HCT116 (cell line): Measurements from ENCODE around the gene TUBA4A. TPM values are rescaled to one million over a fixed set of nuclear protein-coding genes. Genes with fewer than 3 reads are reported as not detected.
A peak's percentile ranks its signal among the peaks of the same experiment; 100 is the strongest.

Source experiments
- ATAC-seq: fragments of 200-7000 bp; cut with Tn5 transposase; 2 replicates; pipeline ENCODE4 v1.9.1; 2020; ENCODE audit warnings: mild to moderate bottlenecking, moderate library complexity
- BruUV-seq: library from RNA; stranded (reverse); fragments of 400-500 nt; replicated peaks from 2 replicates; lab custom pipeline; 2021; lab: Mats Ljungman, UMichigan
- CTCF ChIA-PET: fragments of 300-600 bp; sonication (Branson Sonifier 250); formaldehyde crosslinking; loops from one replicate; lab custom pipeline; 2021; ENCODE audit warnings: antibody characterized with exemption; lab: Charles Lee
- POLR2A ChIA-PET: fragments of 300-600, 350-600 bp; sonication (Branson Sonifier 250); formaldehyde crosslinking; loops from one replicate; lab custom pipeline; 2021; ENCODE audit warnings: antibody characterized with exemption; lab: Charles Lee
- RAD21 ChIA-PET, 2 experiments: fragments of 300-600 bp; sonication (Branson Sonifier 250); formaldehyde crosslinking; loops; one replicate each; lab custom pipeline; 2023; ENCODE audit warnings: low total read pairs in 2 of 2; ENCODE audit not compliant: uncharacterized antibody in 2 of 2, unreplicated experiment in 2 of 2, low non-redundant PET in 1 of 2; lab: Charles Lee
- DNase-seq: peaks from one replicate; pipeline ENCODE4 v3.0.0-alpha.2; 2010; ENCODE audit warnings: low read depth, low spot score
- H2AFZ ChIP-seq: fragments of 200-600 bp; shearing (Covaris generic), sonication (generic); 2 replicates; pipeline ENCODE4 v1.6.1; 2017; ENCODE audit warnings: low read depth, mixed run types, mixed read lengths, antibody characterized with exemption, low read length; ENCODE audit not compliant: poor library complexity, severe bottlenecking
- H3K27ac ChIP-seq: 2 replicates; pipeline ENCODE4 v1.5.1; 2012; ENCODE audit warnings: low read depth, low read length
- H3K27me3 ChIP-seq: fragments of 200-600 bp; sonication (generic); 2 replicates; pipeline ENCODE4 v1.6.1; 2016; ENCODE audit warnings: mixed run types, low read length, mixed read lengths; ENCODE audit not compliant: insufficient read depth
- H3K36me3 ChIP-seq, 2 experiments: fragments of 200-500 bp in 1 of 2; fragments of 200-600 bp in 1 of 2; sonication (Bioruptor generic) in 1 of 2; sonication (generic) in 1 of 2; 2 replicates each; pipeline versions ENCODE4 v1.5.1 to v1.6.1; 2014 to 2016; ENCODE audit warnings: low read length in 2 of 2, inconsistent platforms in 1 of 2, mixed read lengths in 1 of 2, mixed run types in 1 of 2; ENCODE audit not compliant: insufficient read depth in 2 of 2, control insufficient read depth in 1 of 2
- H3K4me1 ChIP-seq, 2 experiments: fragments of 200-600 bp in 1 of 2; sonication (generic) in 1 of 2; 2 replicates each; pipeline versions ENCODE4 v1.5.1 to v1.6.1; 2012 to 2017; ENCODE audit warnings: low read length in 2 of 2, inconsistent platforms in 1 of 2, mild to moderate bottlenecking in 1 of 2, mixed read lengths in 1 of 2, mixed run types in 1 of 2, moderate library complexity in 1 of 2; ENCODE audit not compliant: insufficient read depth in 2 of 2, control insufficient read depth in 1 of 2
- H3K4me2 ChIP-seq: fragments of 200-600 bp; sonication (generic); 2 replicates; pipeline ENCODE4 v1.6.1; 2017; ENCODE audit warnings: mixed run types, low read length, mixed read lengths
- H3K4me3 ChIP-seq, 2 experiments: fragments of 200-600 bp in 1 of 2; sonication (generic) in 1 of 2; replicated peaks in 1 of 2; 2 replicates each; pipeline ENCODE4 v1.5.1; 2011 to 2016; ENCODE audit warnings: low read length in 2 of 2, control low read depth in 1 of 2, low read depth in 1 of 2, mild to moderate bottlenecking in 1 of 2, mixed read lengths in 1 of 2, mixed run types in 1 of 2
- H3K79me2 ChIP-seq: fragments of 200-600 bp; sonication (generic); 2 replicates; pipeline ENCODE4 v1.6.1; 2017; ENCODE audit warnings: mild to moderate bottlenecking, mixed run types, low read length, moderate library complexity, mixed read lengths; ENCODE audit not compliant: insufficient read depth
- H3K9ac ChIP-seq: fragments of 200-600 bp; sonication (generic); 2 replicates; pipeline ENCODE4 v1.6.1; 2016; ENCODE audit warnings: low read length, mixed read lengths
- H3K9me2 ChIP-seq: fragments of 200-600 bp; sonication (generic), shearing (Covaris generic); 2 replicates; pipeline ENCODE4 v1.6.1; 2017; ENCODE audit warnings: mixed run types, mild to moderate bottlenecking, moderate library complexity; ENCODE audit not compliant: insufficient read depth
- H3K9me3 ChIP-seq, 2 experiments: fragments of 200-500 bp in 1 of 2; fragments of 200-600 bp in 1 of 2; sonication (Bioruptor generic) in 1 of 2; sonication (generic) in 1 of 2; 2 replicates each; pipeline ENCODE4 v1.6.1; 2014 to 2017; ENCODE audit warnings: low read length in 2 of 2, mixed read lengths in 2 of 2, inconsistent platforms in 1 of 2, low read depth in 1 of 2, mild to moderate bottlenecking in 1 of 2, mixed run types in 1 of 2, moderate library complexity in 1 of 2; ENCODE audit not compliant: control insufficient read depth in 1 of 2, insufficient read depth in 1 of 2
- H4K20me1 ChIP-seq: fragments of 200-600 bp; sonication (generic), shearing (Covaris generic); 2 replicates; pipeline ENCODE4 v1.6.1; 2017; ENCODE audit warnings: mixed run types, mild to moderate bottlenecking, moderate library complexity; ENCODE audit not compliant: insufficient read depth
- ATF3 ChIP-seq: IDR thresholded peaks from 2 replicates; pipeline ENCODE4 v1.6.1; 2012
- CEBPB ChIP-seq: IDR thresholded peaks from 2 replicates; pipeline ENCODE4 v1.6.1; 2012; ENCODE audit warnings: low read depth
- CTCF ChIP-seq, 3 experiments: fragments of 200-600 bp in 1 of 3; sonication (generic) in 1 of 3; IDR thresholded peaks in 2 of 3; conservative IDR thresholded peaks in 1 of 3; 2 replicates each; pipeline ENCODE4 v1.5.1; 2012 to 2017; ENCODE audit warnings: low read depth in 2 of 3, low read length in 2 of 3, antibody characterized with exemption in 1 of 3, borderline replicate concordance in 1 of 3, control low read depth in 1 of 3, mild to moderate bottlenecking in 1 of 3, mixed read lengths in 1 of 3, mixed run types in 1 of 3, moderate library complexity in 1 of 3; ENCODE audit not compliant: insufficient read depth in 1 of 3
- ELF1 ChIP-seq: IDR thresholded peaks from 2 replicates; pipeline ENCODE4 v1.6.1; 2012; ENCODE audit warnings: low read depth, borderline replicate concordance
- EZH2phosphoT487 ChIP-seq: fragments of 200-600 bp; IDR thresholded peaks from 2 replicates; pipeline ENCODE4 v1.6.1; 2018; ENCODE audit warnings: antibody characterized with exemption, borderline replicate concordance
- POLR2AphosphoS5 ChIP-seq: IDR thresholded peaks from 2 replicates; pipeline ENCODE4 v1.6.1; 2011; ENCODE audit warnings: mild to moderate bottlenecking, low read depth, low read length, moderate library complexity
- RAD21 ChIP-seq: IDR thresholded peaks from 2 replicates; pipeline ENCODE4 v1.6.1; 2012; ENCODE audit warnings: low read depth, mild to moderate bottlenecking
- REST ChIP-seq: IDR thresholded peaks from 2 replicates; pipeline ENCODE4 v1.6.1; 2012; ENCODE audit warnings: low read depth
- SIN3A ChIP-seq: IDR thresholded peaks from 2 replicates; pipeline ENCODE4 v1.6.1; 2012; ENCODE audit warnings: low read depth
- intact Hi-C: fragments of 100-400 bp; cut with micrococcal nuclease; formaldehyde crosslinking; loops from 2 replicates; pipeline ENCODE4 v1.10.0; 2022
- total RNA-seq: library from RNA; stranded (reverse); gene quantifications from one replicate; pipeline ENCODE4 v1.2.1, GENCODE V29; 2021; ENCODE audit not compliant: unreplicated experiment

The TUBA4A gene
- total RNA-seq, 1 experiment from 2014 or later, result 32.7 TPM

GRCh38 chr2:219249203-219249980 is 4.3 kb downstream of the TUBA4A start:
- POLR2A ChIA-PET, result interaction anchor here (1.2 to 1.8 kb wide), 8 partner anchors 20 to 45 kb away, joined by 3 to 8 read pairs (median 4); partner anchors contain the start of genes ANKZF1, ATG9A, DNAJB2 and ZFAND2B
- DNase-seq (no peak), ATAC-seq (no peak)
- Histone ChIP-seq H4K20me1 (no peaks in the 10 kb centered on the region), H3K27ac (peak overlapping the region; percentile 63), H3K9ac (peak overlapping the region; percentile 38), H3K79me2 (peaks cover 35% of the 10 kb centered on the region; the same call in 1 of the 2 replicates), H3K9me2 (no peaks in the 10 kb centered on the region), H3K9me3 (no peaks in the 10 kb centered on the region), H3K36me3 (peaks cover 3 to 5% of the 10 kb centered on the region in 2 experiments; a peak in 2 of 4 replicates), H3K4me1 (peaks cover 35 to 70% of the 10 kb centered on the region in 2 experiments), H3K27me3 (no peaks in the 10 kb centered on the region), H2AFZ (no peak overlapping the region), H3K4me3 (peak overlapping the region in 1 of 2 experiments; percentile 27; a peak in 2 of 4 replicates), H3K4me2 (peak overlapping the region; percentile 69)
- RAD21 ChIA-PET, result interaction anchor here in 1 of 2 experiments (1.1 kb wide), 1 partner anchor 25 kb away, joined by 3 read pairs; no protein-coding TSS in a partner anchor
- intact Hi-C loops, result no loop called here
- no TSS peak for BruUV-seq
- TF ChIP-seq SIN3A, result no peak
- TF ChIP-seq ATF3, result no peak
- TF ChIP-seq CEBPB, result no peak
- no peak for TF ChIP-seq ELF1
- TF ChIP-seq EZH2phosphoT487, result no peak
- no peak for TF ChIP-seq REST
- no peak; the same call in none of the 2 replicates for TF ChIP-seq POLR2AphosphoS5
- no peak for TF ChIP-seq RAD21
- TF ChIP-seq CTCF (IDR thresholded peaks at IDR 0.05 in 2 of 3, conservative IDR thresholded peaks at IDR 0.05 in 1 of 3; ENCODE audit: borderline replicate concordance in 1 of 3, insufficient read depth in 1 of 3, low read depth in 2 of 3, low read length in 2 of 3), result no peak
- CTCF ChIA-PET, result interaction anchor here (1.1 to 2.8 kb wide), 7 partner anchors 25 to 73 kb away, joined by 3 to 14 read pairs (median 4); partner anchors contain the start of genes CNPPD1 and DNAJB2
